IMR-90 (cell line): ENCODE data around the gene AKT2. TPM values are rescaled to one million over a fixed set of nuclear protein-coding genes. Genes with fewer than 3 reads are reported as not detected.

Experiments used
- ATAC-seq: fragments of 200-7000 bp; cut with Tn5 transposase; 2 replicates; pipeline ENCODE4 v1.9.1; 2020; ENCODE audit warnings: low read depth, mild to moderate bottlenecking, moderate library complexity
- BruUV-seq: library from RNA; stranded (reverse); fragments of 400-500 nt; replicated peaks from 2 replicates; lab custom pipeline; 2021; lab: Mats Ljungman, UMichigan
- CTCF ChIA-PET: fragments of 300-600 bp; formaldehyde crosslinking; extraction: SDS; loops from one replicate; lab custom pipeline; 2021; ENCODE audit warnings: antibody characterized with exemption; lab: Yijun Ruan, JAX
- POLR2A ChIA-PET: fragments of 300-600 bp; sonication (Branson Sonifier 250); formaldehyde crosslinking; loops from one replicate; lab custom pipeline; 2022; ENCODE audit warnings: antibody characterized with exemption; ENCODE audit not compliant: unreplicated experiment; lab: Charles Lee
- DNase-seq: peaks from one replicate; pipeline ENCODE4 v3.0.0; 2013
- H2AFZ ChIP-seq: replicated peaks from 2 replicates; pipeline ENCODE3; 2013; ENCODE audit warnings: low read length, mild to moderate bottlenecking; ENCODE audit not compliant: poor library complexity
- H2AK5ac ChIP-seq: 2 replicates; pipeline ENCODE4 v1.6.1; 2013; ENCODE audit warnings: low read depth, low read length, inconsistent platforms
- H2AK9ac ChIP-seq: replicated peaks from 2 replicates; pipeline ENCODE3; 2013; ENCODE audit warnings: mild to moderate bottlenecking, low read depth, low read length, moderate library complexity; ENCODE audit not compliant: poor library complexity
- H2BK120ac ChIP-seq: 2 replicates; pipeline ENCODE4 v1.6.1; 2013; ENCODE audit warnings: low read depth, low read length, inconsistent platforms
- H2BK15ac ChIP-seq: 3 replicates; pipeline ENCODE4 v1.6.1; 2013; ENCODE audit warnings: low read depth, low read length, inconsistent platforms
- H2BK20ac ChIP-seq: 2 replicates; pipeline ENCODE4 v1.6.1; 2013; ENCODE audit warnings: low read depth, mild to moderate bottlenecking, inconsistent platforms, low read length, moderate library complexity
- H2BK5ac ChIP-seq: 2 replicates; pipeline ENCODE4 v1.6.1; 2013; ENCODE audit warnings: mild to moderate bottlenecking, low read depth, low read length, inconsistent platforms; ENCODE audit not compliant: poor library complexity, severe bottlenecking
- H3K14ac ChIP-seq: replicated peaks from 2 replicates; pipeline ENCODE4 v1.6.1; 2013; ENCODE audit warnings: low read depth, low read length, inconsistent platforms
- H3K18ac ChIP-seq: 2 replicates; pipeline ENCODE4 v1.6.1; 2013; ENCODE audit warnings: low read depth, low read length, control low read depth
- H3K23ac ChIP-seq: 2 replicates; pipeline ENCODE4 v1.6.1; 2013; ENCODE audit warnings: low read depth, low read length, inconsistent platforms
- H3K27ac ChIP-seq: 2 replicates; pipeline ENCODE4 v1.5.1; 2013; ENCODE audit warnings: mild to moderate bottlenecking, control low read depth, low read length; ENCODE audit not compliant: insufficient read depth
- H3K27me3 ChIP-seq: 2 replicates; pipeline ENCODE4 v1.6.1; 2013; ENCODE audit warnings: low read length; ENCODE audit not compliant: control insufficient read depth, insufficient read depth
- H3K36me3 ChIP-seq: 2 replicates; pipeline ENCODE4 v1.6.1; 2013; ENCODE audit warnings: low read length, mixed read lengths; ENCODE audit not compliant: control insufficient read depth, insufficient read depth
- H3K4ac ChIP-seq: 2 replicates; pipeline ENCODE4 v1.6.1; 2013; ENCODE audit warnings: low read depth, low read length, inconsistent platforms
- H3K4me1 ChIP-seq: 2 replicates; pipeline ENCODE4 v1.6.1; 2013; ENCODE audit warnings: low read length, mixed read lengths; ENCODE audit not compliant: control insufficient read depth, insufficient read depth
- H3K4me2 ChIP-seq: 2 replicates; pipeline ENCODE4 v1.6.1; 2013; ENCODE audit warnings: low read depth, mild to moderate bottlenecking, control low read depth, low read length, moderate library complexity
- H3K4me3 ChIP-seq: 2 replicates; pipeline ENCODE4 v1.5.1; 2013; ENCODE audit warnings: low read depth, mild to moderate bottlenecking, control low read depth, low read length, moderate library complexity; ENCODE audit not compliant: insufficient read depth
- H3K56ac ChIP-seq: 2 replicates; pipeline ENCODE4 v1.6.1; 2013; ENCODE audit warnings: low read length, inconsistent platforms; ENCODE audit not compliant: insufficient read depth; ENCODE audit errors: extremely low read depth
- H3K79me1 ChIP-seq, 2 experiments: 2 replicates each; pipeline ENCODE4 v1.6.1; 2013; ENCODE audit warnings: low read length in 2 of 2, inconsistent platforms in 1 of 2, low read depth in 1 of 2
- H3K9ac ChIP-seq: 2 replicates; pipeline ENCODE4 v1.6.1; 2013; ENCODE audit warnings: low read depth, low read length, control low read depth
- H3K9me1 ChIP-seq: 2 replicates; pipeline ENCODE4 v1.6.1; 2013; ENCODE audit warnings: low read length, inconsistent platforms; ENCODE audit not compliant: insufficient read depth
- H3K9me3 ChIP-seq: 2 replicates; pipeline ENCODE4 v1.6.1; 2013; ENCODE audit warnings: low read length; ENCODE audit not compliant: control insufficient read depth, insufficient read depth
- H4K20me1 ChIP-seq: 2 replicates; pipeline ENCODE4 v1.6.1; 2013; ENCODE audit warnings: low read length, inconsistent platforms; ENCODE audit not compliant: insufficient read depth
- H4K5ac ChIP-seq: 2 replicates; pipeline ENCODE4 v1.6.1; 2013; ENCODE audit warnings: mild to moderate bottlenecking, low read depth, low read length, control low read depth
- H4K8ac ChIP-seq, 2 experiments: 2 replicates each; pipeline ENCODE4 v1.6.1; 2013; ENCODE audit warnings: low read depth in 2 of 2, low read length in 2 of 2, control low read depth in 1 of 2, inconsistent platforms in 1 of 2
- H4K91ac ChIP-seq: 2 replicates; pipeline ENCODE4 v1.6.1; 2013; ENCODE audit warnings: low read depth, low read length, inconsistent platforms; ENCODE audit not compliant: insufficient read depth
- BHLHE40 ChIP-seq: fragments of 150-350 bp; IDR thresholded peaks from 2 replicates; pipeline ENCODE4 v1.6.1; 2016; ENCODE audit warnings: mild to moderate bottlenecking, low read depth, low read length
- CHD1 ChIP-seq: IDR thresholded peaks from 2 replicates; pipeline ENCODE4 v1.6.1; 2012; ENCODE audit warnings: low read depth, low read length, improper control_type of control experiment
- FOS ChIP-seq: fragments of 150-350 bp; IDR thresholded peaks from 2 replicates; pipeline ENCODE4 v1.6.1; 2016; ENCODE audit warnings: low read depth, low read length
- MAFK ChIP-seq: IDR thresholded peaks from 2 replicates; pipeline ENCODE4 v1.6.1; 2012; ENCODE audit warnings: low read depth, low read length, improper control_type of control experiment
- MXI1 ChIP-seq: IDR thresholded peaks from 2 replicates; pipeline ENCODE4 v1.6.1; 2012; ENCODE audit warnings: low read depth, mild to moderate bottlenecking, low read length, moderate library complexity, borderline replicate concordance
- RFX5 ChIP-seq: IDR thresholded peaks from 2 replicates; pipeline ENCODE4 v1.8.0; 2012; ENCODE audit warnings: low read depth, mild to moderate bottlenecking, low read length, moderate library complexity
- SMC3 ChIP-seq: fragments of 150-350 bp; IDR thresholded peaks from 2 replicates; pipeline ENCODE4 v1.6.1; 2016; ENCODE audit warnings: low read depth, mild to moderate bottlenecking, antibody characterized with exemption, low read length, moderate library complexity
- WGBS, 2 experiments: methylation state at CpG; one replicate each; pipeline versions ENCODE4 v1.1.5 to v1.1.7; 2013; ENCODE audit warnings: missing lambda C conversion rate in 2 of 2; ENCODE audit not compliant: insufficient read length in 1 of 2; ENCODE audit errors: extremely low coverage in 2 of 2; 5-methylcytosine and 5-hydroxymethylcytosine counted together
- dilution Hi-C: fragments of 300-500 bp; cut with HindIII; formaldehyde crosslinking; loops from one replicate; pipeline ENCODE4 v1.14.3; 2018; ENCODE audit warnings: low sequenced_read_pairs; ENCODE audit not compliant: unreplicated experiment
- in situ Hi-C: fragments of 300-500 bp; cut with MboI; formaldehyde crosslinking; loops from 3 replicates; pipeline ENCODE4 v1.14.3; 2019; ENCODE audit warnings: low sequenced_read_pairs, inconsistent platforms, mixed read lengths
- intact Hi-C: fragments of 100-400 bp; cut with micrococcal nuclease; formaldehyde crosslinking; loops from 2 replicates; pipeline ENCODE4 v1.10.0; 2022
- polyA plus RNA-seq, 3 experiments: library from polyadenylated mRNA; depleted of rRNA; stranded (reverse); fragments of >200 nt; gene quantifications; 2 replicates each; pipeline ENCODE4 v1.2.3, GENCODE V29; 2012; ENCODE audit warnings: low replicate concordance in 1 of 3
- total RNA-seq: library from RNA; depleted of rRNA; stranded (reverse); fragments of >200 nt; gene quantifications from 2 replicates; pipeline ENCODE4 v1.2.3, GENCODE V29; 2012
- TF ChIP-seq, protein P1 (sequence below): fragments of 150-350 bp; IDR thresholded peaks from 2 replicates; pipeline ENCODE4 v1.6.1; 2016; ENCODE audit warnings: low read depth, mild to moderate bottlenecking, low read length, moderate library complexity, borderline replicate concordance
- TF ChIP-seq, protein P2 (sequence below): conservative IDR thresholded peaks from 2 replicates; pipeline ENCODE4 v1.5.1; 2012; ENCODE audit warnings: mild to moderate bottlenecking, low read depth, low read length, improper control_type of control experiment

Gene AKT2
- total and polyA plus RNA-seq, 2 of the 4 experiments (the other 2 are of a cell fraction) = 61.5 to 104 TPM

- H3K23ac ChIP-seq = no peak overlapping the region
- dilution Hi-C loops = no loop called here
Observed at GRCh38 chr19:40255619-40256166, 29.5 kb downstream of the AKT2 start.

More at GRCh38 chr19:40255619-40256166, 29.5 kb downstream of the AKT2 start:
- H3K4ac ChIP-seq = no peak overlapping the region
- H3K4me1 ChIP-seq = no peaks in the 10 kb centered on the region
- 86% methylated on average over 1 of the region's 3 CpGs; no CpG with 5 or more reads in 1 of the 2 experiments for WGBS, 2 experiments
- TF ChIP-seq FOS (no peak), BHLHE40 (no peak), MAFK (no peak), RFX5 (no peak), CHD1 (no peak), SMC3 (no peak), MXI1 (no peak)
- TF ChIP-seq, protein P1, sequence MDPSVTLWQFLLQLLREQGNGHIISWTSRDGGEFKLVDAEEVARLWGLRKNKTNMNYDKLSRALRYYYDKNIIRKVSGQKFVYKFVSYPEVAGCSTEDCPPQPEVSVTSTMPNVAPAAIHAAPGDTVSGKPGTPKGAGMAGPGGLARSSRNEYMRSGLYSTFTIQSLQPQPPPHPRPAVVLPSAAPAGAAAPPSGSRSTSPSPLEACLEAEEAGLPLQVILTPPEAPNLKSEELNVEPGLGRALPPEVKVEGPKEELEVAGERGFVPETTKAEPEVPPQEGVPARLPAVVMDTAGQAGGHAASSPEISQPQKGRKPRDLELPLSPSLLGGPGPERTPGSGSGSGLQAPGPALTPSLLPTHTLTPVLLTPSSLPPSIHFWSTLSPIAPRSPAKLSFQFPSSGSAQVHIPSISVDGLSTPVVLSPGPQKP = no peak
- TF ChIP-seq, protein P2, sequence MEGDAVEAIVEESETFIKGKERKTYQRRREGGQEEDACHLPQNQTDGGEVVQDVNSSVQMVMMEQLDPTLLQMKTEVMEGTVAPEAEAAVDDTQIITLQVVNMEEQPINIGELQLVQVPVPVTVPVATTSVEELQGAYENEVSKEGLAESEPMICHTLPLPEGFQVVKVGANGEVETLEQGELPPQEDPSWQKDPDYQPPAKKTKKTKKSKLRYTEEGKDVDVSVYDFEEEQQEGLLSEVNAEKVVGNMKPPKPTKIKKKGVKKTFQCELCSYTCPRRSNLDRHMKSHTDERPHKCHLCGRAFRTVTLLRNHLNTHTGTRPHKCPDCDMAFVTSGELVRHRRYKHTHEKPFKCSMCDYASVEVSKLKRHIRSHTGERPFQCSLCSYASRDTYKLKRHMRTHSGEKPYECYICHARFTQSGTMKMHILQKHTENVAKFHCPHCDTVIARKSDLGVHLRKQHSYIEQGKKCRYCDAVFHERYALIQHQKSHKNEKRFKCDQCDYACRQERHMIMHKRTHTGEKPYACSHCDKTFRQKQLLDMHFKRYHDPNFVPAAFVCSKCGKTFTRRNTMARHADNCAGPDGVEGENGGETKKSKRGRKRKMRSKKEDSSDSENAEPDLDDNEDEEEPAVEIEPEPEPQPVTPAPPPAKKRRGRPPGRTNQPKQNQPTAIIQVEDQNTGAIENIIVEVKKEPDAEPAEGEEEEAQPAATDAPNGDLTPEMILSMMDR = no peak
- peaks cover 35 to 76% of the 10 kb centered on the region in 2 experiments for H3K79me1 ChIP-seq
- H3K9me3 ChIP-seq = no peaks in the 10 kb centered on the region
- ATAC-seq (no peak), DNase-seq (no peak)
- H3K4me2 ChIP-seq = no peak overlapping the region
- peaks cover 37% of the 10 kb centered on the region for H3K36me3 ChIP-seq
- H4K91ac ChIP-seq = no peak overlapping the region
- BruUV-seq = no TSS peak
- no peak overlapping the region for H4K5ac ChIP-seq
- H3K56ac ChIP-seq = no peak overlapping the region
- no peak overlapping the region for H2BK20ac ChIP-seq
- H2AFZ ChIP-seq = no peak overlapping the region
- H2BK15ac ChIP-seq = no peak overlapping the region
- in situ Hi-C loops (no loop called here), intact Hi-C loops (no loop called here)
- ChIA-PET POLR2A (no interaction called here), CTCF (no interaction called here)
- no peak overlapping the region for H2AK9ac ChIP-seq
- H4K8ac ChIP-seq = no peak overlapping the region
- peaks cover 46% of the 10 kb centered on the region for H4K20me1 ChIP-seq
- H3K4me3 ChIP-seq = no peak overlapping the region
- H3K27me3 ChIP-seq = no peaks in the 10 kb centered on the region
- H2AK5ac ChIP-seq = no peak overlapping the region
- H3K9me1 ChIP-seq = 0 out of 2 replicates have a peak, but pooled peaks cover 7% of the 10 kb centered on the region
- no peak overlapping the region for H2BK5ac ChIP-seq
- no peak overlapping the region for H3K18ac ChIP-seq
- H3K9ac ChIP-seq = no peak overlapping the region
- no peak overlapping the region for H2BK120ac ChIP-seq
- H3K14ac ChIP-seq = no peak overlapping the region
- no peak overlapping the region for H3K27ac ChIP-seq
